ENCODE data around the gene PPP1R11.
"Not testable (repeated sequence)": the region's sequence is repeated elsewhere in the genome, so short reads cannot be mapped to it uniquely, and the experiment has no call there.

The PPP1R11 gene

DNA sequence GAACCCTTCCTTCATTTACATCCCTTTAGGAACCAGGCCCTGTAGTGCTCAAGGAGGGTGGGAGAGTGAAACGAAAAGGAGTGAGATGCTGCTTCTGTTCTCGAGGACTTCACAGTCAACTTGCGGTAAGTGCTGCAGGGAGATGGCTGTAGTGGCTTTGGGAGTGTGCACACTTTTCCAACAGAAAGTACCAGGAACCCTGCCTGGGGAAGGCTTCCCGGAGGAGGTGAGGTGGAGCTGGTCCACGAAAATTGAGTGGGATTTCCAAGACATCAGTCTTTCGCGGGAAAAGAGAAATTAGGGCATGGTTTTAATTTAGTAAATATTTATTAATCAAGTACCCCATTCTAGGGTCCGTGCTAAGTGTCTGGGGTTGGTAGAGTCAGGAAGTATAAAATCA is 33.2 kb downstream of the PPP1R11 start:
- DNase-seq, result no peak

DNA sequence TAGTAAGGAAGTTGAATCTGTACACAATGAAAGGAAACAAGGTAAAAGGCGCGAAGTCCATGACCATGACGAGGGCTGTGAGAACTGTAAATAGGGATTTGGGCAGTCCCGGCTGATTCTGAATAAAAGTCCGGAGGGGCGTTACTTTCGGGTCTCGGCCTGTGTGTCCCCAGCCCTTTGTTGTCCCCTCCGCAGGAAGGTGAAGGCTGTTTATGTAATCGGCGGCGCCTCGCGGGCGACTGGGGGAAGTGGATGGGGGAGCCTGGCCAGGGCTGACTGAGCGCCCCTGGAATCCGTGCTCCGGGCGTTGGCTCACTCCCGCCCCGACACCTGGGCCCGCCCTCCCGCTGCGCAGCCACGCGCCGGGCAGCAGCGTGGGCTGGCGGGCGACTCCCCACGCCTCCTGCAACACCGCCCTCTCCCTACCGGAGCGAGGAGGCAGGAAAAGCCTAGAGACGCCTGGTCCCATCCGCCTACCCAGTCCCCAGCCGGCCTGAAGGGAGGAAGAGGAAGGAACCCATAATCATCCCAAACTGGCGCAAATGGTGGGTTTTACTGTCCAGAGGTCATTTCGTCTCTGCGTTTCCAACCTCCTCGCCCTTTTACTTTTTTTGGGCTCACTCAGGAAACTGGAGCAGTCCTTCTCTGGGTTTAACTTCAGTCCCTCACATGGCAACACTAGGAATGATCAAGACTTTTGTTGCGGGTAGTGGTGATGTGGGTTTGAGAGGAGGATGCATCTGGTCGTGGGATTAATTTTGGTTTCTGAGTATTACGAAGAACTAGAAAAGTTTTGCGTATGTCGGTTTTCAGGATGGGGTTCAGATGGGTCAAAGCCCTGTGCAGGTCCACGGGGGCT is 33.8 kb downstream of the PPP1R11 start:
- no peak for DNase-seq

DNA sequence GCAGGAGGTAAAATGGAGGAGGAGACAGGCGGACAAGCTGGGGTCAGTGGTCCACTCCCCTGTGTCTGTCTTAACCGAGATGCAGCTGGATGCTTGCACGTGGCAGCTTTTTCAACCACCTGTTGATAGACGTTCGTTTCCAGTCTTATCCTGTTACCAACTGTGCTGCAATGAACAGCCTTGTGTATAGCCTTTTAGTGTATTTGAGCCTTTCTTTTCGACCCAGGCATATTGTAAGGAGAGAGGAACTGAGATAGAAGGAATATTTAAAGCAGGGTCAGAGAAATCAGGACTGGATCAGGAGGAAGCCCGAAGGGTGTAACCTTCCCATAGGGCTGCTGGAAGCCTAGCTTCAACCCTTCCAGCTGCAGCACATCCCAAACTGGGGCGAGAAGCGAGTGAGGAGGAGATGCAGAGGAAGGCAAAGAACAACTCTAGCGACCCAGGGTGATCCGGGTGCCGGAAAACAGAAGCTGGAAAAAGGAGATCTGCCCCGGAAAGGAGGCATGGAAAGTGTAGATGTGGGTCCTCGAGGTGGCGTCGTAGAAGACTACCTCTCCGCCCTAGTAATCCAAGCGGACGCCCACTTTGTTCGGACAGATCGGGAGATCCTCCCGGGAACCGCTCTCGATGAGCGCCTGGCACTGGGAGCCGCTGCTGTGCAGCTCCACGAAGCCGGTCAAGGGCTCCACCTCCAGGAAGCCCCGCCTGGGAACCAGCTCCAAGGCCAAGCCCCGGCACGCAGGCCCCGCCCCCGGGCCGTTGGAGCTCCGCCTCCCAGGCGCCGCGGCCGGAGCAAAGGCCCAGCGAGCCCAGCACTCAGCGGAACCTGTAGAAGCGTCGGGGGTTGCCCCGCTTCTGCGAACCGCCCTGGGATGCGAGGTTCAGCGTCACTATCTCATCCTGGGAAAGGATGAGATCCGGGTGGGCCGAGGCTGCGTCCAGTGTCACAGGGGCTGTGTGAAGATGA is 34.7 kb downstream of the PPP1R11 start:
- no peak for DNase-seq

DNA sequence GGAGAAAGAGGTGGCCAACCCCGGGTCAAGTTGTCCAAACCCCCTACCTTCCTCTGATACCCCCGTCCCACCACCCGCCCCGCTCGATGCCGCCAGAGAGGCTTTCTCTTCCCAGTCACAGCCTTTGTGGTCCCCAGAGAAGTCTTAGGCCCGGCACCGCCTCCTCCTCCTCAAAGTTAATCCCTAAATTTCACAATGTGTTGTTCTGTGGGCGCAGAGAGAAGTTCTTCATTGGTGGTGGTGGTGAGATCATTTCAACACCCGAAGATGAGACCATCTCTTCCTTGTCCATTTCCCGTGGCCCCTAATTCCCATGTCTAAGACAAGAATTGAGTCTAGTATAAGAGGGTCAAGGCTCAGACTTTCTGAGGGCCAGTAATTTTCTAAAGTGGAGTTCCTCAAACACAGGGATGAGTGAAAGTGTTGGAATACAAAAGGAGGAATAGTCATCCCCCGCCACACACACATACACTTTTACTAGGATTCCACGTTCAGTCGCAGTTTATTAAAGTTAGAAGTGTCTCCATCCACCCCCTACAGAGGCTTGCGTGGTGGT is 35.5 kb downstream of the PPP1R11 start:
- no peak for DNase-seq

DNA sequence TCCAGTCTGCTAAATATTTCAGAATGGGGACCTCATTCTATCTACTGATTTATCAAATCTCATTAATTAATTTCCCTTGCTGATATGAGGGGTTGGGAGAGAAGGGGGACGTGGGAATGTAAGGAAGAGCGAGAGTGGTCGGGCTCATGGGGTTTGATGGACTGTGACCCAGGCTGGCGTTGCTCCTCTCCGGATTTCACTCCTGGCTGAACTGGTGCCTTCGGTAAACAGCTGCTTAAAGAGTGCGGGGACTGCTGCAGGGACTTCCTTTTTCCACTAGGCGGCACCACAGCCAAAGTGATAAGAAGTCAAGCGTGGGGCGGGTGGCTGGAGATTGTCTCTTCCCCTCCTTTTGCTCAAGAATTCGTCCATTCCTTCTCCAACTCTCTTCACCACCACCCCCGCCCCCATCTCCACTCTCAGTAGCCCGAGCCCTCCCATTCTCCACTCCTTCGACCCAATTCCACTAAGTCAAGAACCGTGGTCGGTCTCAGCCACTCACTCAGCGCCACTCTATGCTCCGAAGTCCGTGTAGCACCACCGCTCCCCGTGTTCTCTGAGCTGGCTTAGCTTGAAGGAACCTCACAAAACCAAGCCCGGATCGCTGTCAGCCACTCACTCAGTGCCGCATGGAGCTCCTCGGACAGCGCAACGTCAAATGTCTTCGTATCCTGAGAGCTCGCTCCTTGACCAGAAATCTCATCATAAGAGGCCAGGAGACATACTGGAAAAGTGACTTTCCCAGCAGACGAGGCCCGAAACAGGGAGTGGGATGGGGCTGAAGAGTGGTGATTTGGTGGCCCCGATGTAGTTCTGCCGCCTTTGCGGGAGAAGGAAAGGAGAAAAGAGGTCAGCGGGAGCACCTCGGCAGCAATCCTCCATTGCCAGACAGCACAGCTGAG is 36.2 kb downstream of the PPP1R11 start:
- DNase-seq, result peak; percentile 6

DNA sequence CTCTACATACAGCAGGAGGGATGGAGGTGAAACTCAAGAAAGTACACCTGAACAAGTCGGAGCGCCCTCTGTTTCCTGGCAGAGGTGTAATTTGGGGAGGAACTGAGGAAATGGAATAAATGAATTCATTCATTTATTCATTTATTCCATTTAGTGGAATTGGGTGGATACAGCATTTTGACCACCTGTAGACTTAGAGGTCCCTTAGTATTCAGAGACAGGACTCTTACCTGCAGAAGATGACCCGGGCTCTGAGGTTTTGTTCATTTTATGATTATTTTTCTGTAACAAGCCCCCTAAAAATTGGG is 36.8 kb downstream of the PPP1R11 start:
- no peak for DNase-seq

DNA sequence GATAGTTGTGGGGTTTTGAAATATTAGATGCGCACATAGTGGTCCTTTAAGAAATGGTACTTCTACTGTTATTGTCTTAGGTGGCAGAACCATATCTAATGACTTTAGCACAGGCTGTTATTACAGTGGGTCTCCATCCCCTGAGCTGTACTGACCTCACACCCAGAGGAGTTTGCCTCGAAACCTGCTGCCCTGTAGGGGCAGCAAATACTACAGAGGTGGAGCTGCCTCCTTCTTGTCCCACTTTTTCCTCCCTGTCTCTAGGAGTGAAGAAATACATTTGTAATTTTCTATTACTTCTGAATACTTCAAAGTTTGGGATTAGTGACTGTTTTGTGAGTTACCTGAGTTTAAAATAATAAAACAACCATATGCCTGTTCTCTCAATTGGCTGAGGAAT is 37.7 kb downstream of the PPP1R11 start:
- DNase-seq, result no peak

DNA sequence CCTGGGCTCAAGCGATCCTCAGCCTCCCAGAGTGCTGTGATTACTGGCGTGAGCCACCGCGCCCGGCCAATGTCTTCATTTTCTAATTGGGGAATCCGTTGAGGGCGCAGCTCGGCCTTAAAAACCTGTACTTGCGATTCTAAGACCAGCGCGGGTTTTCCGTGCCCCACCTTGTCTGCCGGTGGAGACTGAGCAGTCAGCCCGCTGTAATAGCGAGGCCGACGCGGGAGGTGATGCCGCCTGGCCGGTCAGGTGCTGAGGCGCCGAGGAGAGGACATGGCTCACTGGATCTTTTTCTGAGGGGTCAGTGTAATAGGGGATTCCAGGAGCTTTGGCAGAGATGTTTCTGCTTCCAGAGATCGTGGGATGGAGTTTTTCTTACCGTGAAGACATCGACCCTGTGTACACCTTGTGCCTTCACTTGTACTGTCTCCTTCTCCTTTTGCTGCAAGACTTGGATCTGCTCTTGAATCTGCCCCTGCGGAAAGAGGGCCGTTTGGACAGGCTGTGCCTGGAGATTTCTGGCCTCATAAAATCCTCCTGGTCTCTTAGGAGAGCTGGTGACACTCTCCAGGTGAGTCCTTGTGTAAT is 44.4 kb downstream of the PPP1R11 start:
- no peak for DNase-seq

DNA sequence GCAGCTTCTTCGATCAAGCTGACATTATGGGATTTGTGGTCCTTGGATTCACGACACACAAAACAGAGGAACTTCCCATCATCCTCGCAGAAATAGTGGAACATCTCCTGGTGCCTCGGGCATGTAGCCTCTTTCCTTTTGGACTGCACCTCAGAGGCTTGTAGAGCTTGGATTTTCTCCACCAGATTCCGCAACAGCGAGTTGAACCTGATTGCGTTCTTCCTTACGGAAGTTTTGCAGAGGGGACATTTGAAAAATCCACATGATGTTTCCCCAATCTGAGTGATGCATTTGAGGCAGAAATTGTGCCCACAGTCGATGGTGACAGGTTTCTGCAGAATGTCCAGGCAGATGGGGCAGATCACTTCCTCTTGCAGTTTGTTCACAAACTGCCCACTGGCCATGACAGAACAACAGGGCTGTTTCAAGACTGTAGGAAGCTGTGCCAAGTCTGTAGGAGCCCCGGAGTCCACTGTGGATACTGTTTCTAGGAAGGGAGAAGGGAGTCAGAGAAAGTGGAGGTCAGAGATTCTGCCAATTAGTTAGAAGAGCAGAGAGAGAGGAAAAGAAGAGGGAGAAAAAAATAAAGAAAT is 45.5 kb downstream of the PPP1R11 start:
- DNase-seq, result no peak

DNA sequence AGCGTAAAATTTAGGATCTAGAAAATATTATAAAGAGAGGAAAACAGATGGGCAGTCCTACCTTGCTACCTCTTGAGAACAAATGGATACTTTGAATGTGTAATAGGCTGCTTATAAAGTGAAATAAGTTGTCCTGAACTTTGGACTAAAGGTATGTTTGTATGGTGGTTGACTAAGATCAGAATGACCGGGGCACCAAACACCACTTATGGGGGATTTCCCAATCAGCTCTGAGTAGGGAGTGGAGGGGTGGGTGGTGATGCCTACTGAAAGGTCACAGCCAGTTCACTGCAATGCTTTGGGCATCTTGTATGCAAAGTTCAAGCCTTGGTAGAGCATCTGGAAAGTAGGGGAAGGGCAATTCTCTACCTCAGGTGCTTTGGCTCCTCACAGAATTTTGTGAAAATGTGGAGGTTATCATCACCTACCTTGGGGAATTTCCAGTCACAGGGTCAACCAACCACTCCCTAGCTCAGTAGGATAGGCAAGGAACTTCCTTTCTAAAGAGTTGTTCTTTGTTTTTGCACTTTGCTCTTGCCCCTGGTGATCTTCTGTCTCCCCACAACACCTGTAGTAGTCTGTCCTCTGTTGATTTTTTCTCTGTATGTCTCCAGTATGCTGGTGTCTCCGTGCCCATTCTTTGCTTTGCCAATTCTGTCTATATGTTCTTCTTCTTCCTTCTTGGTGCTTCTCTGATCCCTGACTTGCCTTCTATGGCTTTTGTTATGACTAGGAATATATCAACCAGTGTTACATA is 46.2 kb downstream of the PPP1R11 start, which contains the start of gene TRIM31:
TSS of gene TRIM31 (minus strand) at position 88 of the 757 bp plus-strand sequence. CDS start 285 bp downstream, outside the sequence.
- no peak for DNase-seq

DNA sequence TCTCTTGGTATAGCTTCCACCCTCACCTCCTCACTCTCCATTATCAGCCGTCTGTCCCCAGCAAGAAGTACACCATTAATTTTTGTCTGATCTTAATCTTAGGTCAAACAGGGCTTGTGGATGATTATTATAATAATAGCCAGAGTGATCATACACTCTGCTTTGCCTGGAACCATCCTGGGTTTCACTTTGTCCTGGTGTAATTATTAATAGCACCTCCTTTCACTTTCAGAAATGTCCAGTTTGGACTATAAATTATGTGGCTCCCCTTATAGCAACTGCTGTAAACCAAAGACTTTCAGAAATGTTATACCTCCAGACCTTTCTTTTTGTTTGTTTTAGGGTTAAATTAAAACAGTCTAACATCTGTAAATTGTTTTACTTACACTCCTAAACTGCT is 46.8 kb downstream of the PPP1R11 start:
- no peak for DNase-seq

DNA sequence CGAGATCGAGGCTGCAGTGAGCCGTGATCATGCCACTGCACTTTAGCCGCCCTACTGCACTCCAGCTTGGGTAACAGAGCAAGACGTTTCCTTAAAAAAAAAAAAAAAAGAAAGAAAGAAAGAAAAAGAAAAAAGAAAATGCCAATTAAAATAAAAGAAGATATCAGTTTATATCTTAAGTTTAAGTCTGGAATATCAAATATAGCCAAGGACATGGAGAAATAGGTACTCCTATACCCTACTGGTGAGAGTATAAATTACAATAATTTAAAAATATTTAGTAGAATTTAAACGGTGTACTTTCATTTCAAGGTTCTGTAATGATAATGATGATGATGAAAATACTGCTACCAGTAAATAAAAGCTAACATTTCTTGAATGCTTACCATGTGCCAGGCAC is 49.7 kb downstream of the PPP1R11 start:
- no peak for DNase-seq

DNA sequence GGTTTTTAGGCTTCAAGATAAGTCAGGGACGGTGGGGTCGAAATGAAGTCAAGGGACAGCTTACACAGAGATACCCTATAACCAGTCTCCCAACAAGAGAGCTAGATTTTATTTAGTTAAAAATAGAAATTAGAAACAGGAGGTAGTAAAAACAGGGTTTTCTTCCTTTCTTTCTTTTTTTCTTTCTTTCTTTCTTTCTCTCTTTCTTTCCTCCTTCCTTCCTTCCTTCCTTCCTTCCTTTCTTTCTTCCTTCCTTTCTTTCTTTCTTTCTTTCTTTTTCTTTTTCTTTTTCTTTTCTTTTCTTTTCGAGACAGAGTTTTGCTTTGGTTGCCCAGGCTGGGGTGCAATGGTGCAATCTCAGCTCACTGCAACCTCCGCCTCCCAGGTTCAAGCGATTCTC is 51.7 kb downstream of the PPP1R11 start:
- not testable (repeated sequence) for DNase-seq

Data from NCI-H1417 treated with DMSO at 0.1 percent for 48 hours (cell line).